Measurements from ENCODE around the gene CDK13. TPM values are rescaled to one million over a fixed set of nuclear protein-coding genes. Genes with fewer than 3 reads are reported as not detected.

The CDK13 gene
- total and polyA plus RNA-seq, 9 of the 15 experiments (the other 6 are each of a cell fraction or from before 2014, with no cell fraction given): 9.8 to 46.1 (median 32.4) TPM

DNA sequence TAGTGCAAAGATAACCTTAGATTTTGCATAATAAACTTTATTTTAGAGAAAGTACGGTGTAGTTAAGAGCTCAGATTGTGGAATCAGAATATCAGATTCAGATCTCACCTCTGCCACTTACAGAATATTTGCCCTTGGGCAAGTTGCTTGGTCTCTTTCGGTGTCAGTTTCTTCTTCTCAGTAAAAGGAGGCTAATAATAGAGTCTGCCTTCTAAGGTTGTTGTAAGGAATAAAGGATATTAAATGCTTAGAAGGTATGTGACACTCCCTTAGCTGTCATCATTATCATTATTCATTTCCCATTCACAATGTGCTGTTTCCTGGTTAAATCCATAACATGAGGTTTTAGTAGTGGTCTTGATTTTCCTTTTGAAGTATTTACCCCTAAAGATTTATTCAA, 142.1 kb downstream of the CDK13 start:
- no peaks in the 10 kb centered on the region for H3K9me1 ChIP-seq (ENCODE audit: control insufficient read depth, insufficient read depth, low read length)
- H3K4me3 ChIP-seq: no peak overlapping the region
- H2AFZ ChIP-seq (ENCODE audit: low read depth, low read length): no peak overlapping the region
- H3K9me3 ChIP-seq (replicated peaks; ENCODE audit: control insufficient read depth, insufficient read depth, low read depth, low read length): no peaks in the 10 kb centered on the region
- TF ChIP-seq ZNF408 (CRISPR knock-in tag; IDR thresholded peaks at IDR 0.05; ENCODE audit: low read depth): no peak
- H3K27ac ChIP-seq (ENCODE audit: extremely low read depth, low read depth, low read length): no peak overlapping the region
- intact Hi-C loops (cut with micrococcal nuclease) (no loop called here), in situ Hi-C loops (cut with MboI) (no loop called here)
- no peak for FAIRE-seq
- no peaks in the 10 kb centered on the region for H3K4me1 ChIP-seq (replicated peaks in 1 of 2; ENCODE audit: control insufficient read depth in 2 of 2, insufficient read depth in 2 of 2, low read length in 2 of 2)
- 0 out of 2 replicates have a peak, but pooled peaks cover 3% of the 10 kb centered on the region for H4K20me1 ChIP-seq (replicated peaks; ENCODE audit: control insufficient read depth, insufficient read depth, low read length)
- WGBS (ENCODE audit: insufficient coverage, low coverage, missing lambda C conversion rate): 100% methylated on average over 2 of the region's 2 CpGs
- H3K9ac ChIP-seq (ENCODE audit: insufficient read depth in 1 of 2, low read depth in 2 of 2, low read length in 2 of 2): no peak overlapping the region
- no peaks in the 10 kb centered on the region for H3K27me3 ChIP-seq (ENCODE audit: control insufficient read depth in 2 of 2, insufficient read depth in 2 of 2, low read length in 2 of 2)
- H3K4me2 ChIP-seq (ENCODE audit: insufficient read depth, low read length): no peak overlapping the region
- no peaks in the 10 kb centered on the region for H3K79me2 ChIP-seq (ENCODE audit: control insufficient read depth, insufficient read depth, low read length)
- no peak for DNase-seq (ENCODE audit: extremely low read depth in 1 of 4, low spot score in 3 of 4)
- BruUV-seq (replicated peaks): no TSS peak
- peaks cover 75% of the 10 kb centered on the region; the same call in 2 of the 3 replicates for H3K36me3 ChIP-seq (ENCODE audit: control insufficient read depth, insufficient read depth, low read length)
- no peak for ATAC-seq
- ChIA-PET CTCF (ENCODE audit: low intra/inter-chr PET ratio) (no interaction called here), POLR2A (no interaction called here)

DNA sequence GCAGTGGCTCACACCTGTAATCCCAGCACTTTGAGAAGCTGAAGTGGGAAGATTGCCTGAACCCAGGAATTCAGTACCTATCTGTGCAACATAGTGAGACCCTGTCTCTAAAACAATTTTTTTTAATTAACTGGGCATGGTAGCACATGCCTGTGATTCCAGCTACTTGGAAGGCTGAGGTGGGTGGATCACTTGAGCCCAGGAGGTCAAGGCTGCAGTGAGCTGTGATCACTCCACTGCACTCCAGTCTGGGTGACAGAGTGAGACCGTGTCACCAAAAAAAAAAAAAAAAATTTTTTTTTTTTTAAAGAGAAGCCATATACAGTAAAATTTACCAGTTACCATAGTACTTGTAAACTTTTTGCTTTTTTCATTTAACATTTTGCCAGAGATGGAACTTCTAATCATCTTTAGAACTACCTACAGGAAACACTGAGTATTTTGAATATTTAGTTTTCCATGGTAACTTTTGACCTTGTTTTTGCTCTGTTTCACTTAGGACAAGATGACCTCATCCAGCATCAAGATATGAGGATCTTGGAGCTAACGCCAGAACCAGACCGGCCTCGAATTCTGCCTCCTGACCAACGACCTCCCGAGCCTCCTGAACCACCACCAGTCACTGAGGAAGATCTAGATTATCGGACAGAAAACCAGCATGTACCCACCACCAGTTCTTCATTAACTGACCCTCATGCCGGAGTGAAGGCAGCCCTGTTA, 143.7 kb downstream of the CDK13 start:
- Histone ChIP-seq H3K9me3 (replicated peaks; ENCODE audit: control insufficient read depth, insufficient read depth, low read depth, low read length) (no peaks in the 10 kb centered on the region), H3K27ac (ENCODE audit: extremely low read depth, low read depth, low read length) (no peak overlapping the region), H3K9ac (ENCODE audit: insufficient read depth in 1 of 2, low read depth in 2 of 2, low read length in 2 of 2) (no peak overlapping the region), H3K9me1 (ENCODE audit: control insufficient read depth, insufficient read depth, low read length) (no peaks in the 10 kb centered on the region), H3K27me3 (ENCODE audit: control insufficient read depth in 2 of 2, insufficient read depth in 2 of 2, low read length in 2 of 2) (no peaks in the 10 kb centered on the region), H3K4me1 (replicated peaks in 1 of 2; ENCODE audit: control insufficient read depth in 2 of 2, insufficient read depth in 2 of 2, low read length in 2 of 2) (no peaks in the 10 kb centered on the region), H3K79me2 (ENCODE audit: control insufficient read depth, insufficient read depth, low read length) (no peaks in the 10 kb centered on the region), H2AFZ (ENCODE audit: low read depth, low read length) (no peak overlapping the region), H3K4me2 (ENCODE audit: insufficient read depth, low read length) (no peak overlapping the region), H4K20me1 (replicated peaks; ENCODE audit: control insufficient read depth, insufficient read depth, low read length) (0 out of 2 replicates have a peak, but pooled peaks cover 3% of the 10 kb centered on the region), H3K36me3 (ENCODE audit: control insufficient read depth, insufficient read depth, low read length) (peaks cover 69% of the 10 kb centered on the region; the same call in 2 of the 3 replicates), H3K4me3 (no peak overlapping the region)
- intact Hi-C loops (cut with micrococcal nuclease): no loop called here
- CTCF ChIA-PET (ENCODE audit: low intra/inter-chr PET ratio): no interaction called here
- POLR2A ChIA-PET: interaction anchor here (0.7 kb wide), 1 partner anchor 285 kb away, joined by 4 read pairs; no protein-coding TSS in a partner anchor
- in situ Hi-C loops (cut with MboI): no loop called here
- no TSS peak for BruUV-seq (replicated peaks)
- FAIRE-seq: no peak
- DNase-seq (ENCODE audit: extremely low read depth in 1 of 4, low spot score in 3 of 4): no peak
- 86% methylated on average over 8 of the region's 8 CpGs for WGBS (ENCODE audit: insufficient coverage, low coverage, missing lambda C conversion rate)
- ATAC-seq: no peak
- TF ChIP-seq, protein P1, sequence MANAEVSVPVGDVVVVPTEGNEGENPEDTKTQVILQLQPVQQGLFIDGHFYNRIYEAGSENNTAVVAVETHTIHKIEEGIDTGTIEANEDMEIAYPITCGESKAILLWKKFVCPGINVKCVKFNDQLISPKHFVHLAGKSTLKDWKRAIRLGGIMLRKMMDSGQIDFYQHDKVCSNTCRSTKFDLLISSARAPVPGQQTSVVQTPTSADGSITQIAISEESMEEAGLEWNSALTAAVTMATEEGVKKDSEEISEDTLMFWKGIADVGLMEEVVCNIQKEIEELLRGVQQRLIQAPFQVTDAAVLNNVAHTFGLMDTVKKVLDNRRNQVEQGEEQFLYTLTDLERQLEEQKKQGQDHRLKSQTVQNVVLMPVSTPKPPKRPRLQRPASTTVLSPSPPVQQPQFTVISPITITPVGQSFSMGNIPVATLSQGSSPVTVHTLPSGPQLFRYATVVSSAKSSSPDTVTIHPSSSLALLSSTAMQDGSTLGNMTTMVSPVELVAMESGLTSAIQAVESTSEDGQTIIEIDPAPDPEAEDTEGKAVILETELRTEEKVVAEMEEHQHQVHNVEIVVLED (CRISPR knock-in tag; IDR thresholded peaks at IDR 0.05): no peak
- TF ChIP-seq CHCHD3 (CRISPR knock-in tag; IDR thresholded peaks at IDR 0.05) (no peak), ZNF311 (CRISPR knock-in tag; IDR thresholded peaks at IDR 0.05) (no peak)
- TF ChIP-seq, protein P2, sequence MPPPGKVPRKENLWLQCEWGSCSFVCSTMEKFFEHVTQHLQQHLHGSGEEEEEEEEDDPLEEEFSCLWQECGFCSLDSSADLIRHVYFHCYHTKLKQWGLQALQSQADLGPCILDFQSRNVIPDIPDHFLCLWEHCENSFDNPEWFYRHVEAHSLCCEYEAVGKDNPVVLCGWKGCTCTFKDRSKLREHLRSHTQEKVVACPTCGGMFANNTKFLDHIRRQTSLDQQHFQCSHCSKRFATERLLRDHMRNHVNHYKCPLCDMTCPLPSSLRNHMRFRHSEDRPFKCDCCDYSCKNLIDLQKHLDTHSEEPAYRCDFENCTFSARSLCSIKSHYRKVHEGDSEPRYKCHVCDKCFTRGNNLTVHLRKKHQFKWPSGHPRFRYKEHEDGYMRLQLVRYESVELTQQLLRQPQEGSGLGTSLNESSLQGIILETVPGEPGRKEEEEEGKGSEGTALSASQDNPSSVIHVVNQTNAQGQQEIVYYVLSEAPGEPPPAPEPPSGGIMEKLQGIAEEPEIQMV (tag; conservative IDR thresholded peaks at IDR 0.05; ENCODE audit: low read depth): no peak
- TF ChIP-seq, protein P3, sequence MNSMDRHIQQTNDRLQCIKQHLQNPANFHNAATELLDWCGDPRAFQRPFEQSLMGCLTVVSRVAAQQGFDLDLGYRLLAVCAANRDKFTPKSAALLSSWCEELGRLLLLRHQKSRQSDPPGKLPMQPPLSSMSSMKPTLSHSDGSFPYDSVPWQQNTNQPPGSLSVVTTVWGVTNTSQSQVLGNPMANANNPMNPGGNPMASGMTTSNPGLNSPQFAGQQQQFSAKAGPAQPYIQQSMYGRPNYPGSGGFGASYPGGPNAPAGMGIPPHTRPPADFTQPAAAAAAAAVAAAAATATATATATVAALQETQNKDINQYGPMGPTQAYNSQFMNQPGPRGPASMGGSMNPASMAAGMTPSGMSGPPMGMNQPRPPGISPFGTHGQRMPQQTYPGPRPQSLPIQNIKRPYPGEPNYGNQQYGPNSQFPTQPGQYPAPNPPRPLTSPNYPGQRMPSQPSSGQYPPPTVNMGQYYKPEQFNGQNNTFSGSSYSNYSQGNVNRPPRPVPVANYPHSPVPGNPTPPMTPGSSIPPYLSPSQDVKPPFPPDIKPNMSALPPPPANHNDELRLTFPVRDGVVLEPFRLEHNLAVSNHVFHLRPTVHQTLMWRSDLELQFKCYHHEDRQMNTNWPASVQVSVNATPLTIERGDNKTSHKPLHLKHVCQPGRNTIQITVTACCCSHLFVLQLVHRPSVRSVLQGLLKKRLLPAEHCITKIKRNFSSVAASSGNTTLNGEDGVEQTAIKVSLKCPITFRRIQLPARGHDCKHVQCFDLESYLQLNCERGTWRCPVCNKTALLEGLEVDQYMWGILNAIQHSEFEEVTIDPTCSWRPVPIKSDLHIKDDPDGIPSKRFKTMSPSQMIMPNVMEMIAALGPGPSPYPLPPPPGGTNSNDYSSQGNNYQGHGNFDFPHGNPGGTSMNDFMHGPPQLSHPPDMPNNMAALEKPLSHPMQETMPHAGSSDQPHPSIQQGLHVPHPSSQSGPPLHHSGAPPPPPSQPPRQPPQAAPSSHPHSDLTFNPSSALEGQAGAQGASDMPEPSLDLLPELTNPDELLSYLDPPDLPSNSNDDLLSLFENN (IDR thresholded peaks at IDR 0.05; ENCODE audit: low read depth in 2 of 2, low read length in 2 of 2): no peak
